GM12864 (cell line): ENCODE measurements around the gene LMBR1L.

Source experiments
- DNase-seq: peaks from one replicate; pipeline ENCODE4 v3.0.0-alpha.2; 2011; ENCODE audit warnings: low read depth
- H3K4me3 ChIP-seq: 2 replicates; pipeline ENCODE4 v1.5.1; 2011; ENCODE audit warnings: mild to moderate bottlenecking, low read depth, low read length, control low read depth
- TF ChIP-seq, protein P1 (sequence below): IDR thresholded peaks from 2 replicates; pipeline ENCODE4 v1.5.1; 2011; ENCODE audit warnings: low read depth, mild to moderate bottlenecking, moderate library complexity, low read length, control low read depth, inconsistent platforms; ENCODE audit errors: missing control alignments

LMBR1L gene, protein sequence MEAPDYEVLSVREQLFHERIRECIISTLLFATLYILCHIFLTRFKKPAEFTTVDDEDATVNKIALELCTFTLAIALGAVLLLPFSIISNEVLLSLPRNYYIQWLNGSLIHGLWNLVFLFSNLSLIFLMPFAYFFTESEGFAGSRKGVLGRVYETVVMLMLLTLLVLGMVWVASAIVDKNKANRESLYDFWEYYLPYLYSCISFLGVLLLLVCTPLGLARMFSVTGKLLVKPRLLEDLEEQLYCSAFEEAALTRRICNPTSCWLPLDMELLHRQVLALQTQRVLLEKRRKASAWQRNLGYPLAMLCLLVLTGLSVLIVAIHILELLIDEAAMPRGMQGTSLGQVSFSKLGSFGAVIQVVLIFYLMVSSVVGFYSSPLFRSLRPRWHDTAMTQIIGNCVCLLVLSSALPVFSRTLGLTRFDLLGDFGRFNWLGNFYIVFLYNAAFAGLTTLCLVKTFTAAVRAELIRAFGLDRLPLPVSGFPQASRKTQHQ

DNA sequence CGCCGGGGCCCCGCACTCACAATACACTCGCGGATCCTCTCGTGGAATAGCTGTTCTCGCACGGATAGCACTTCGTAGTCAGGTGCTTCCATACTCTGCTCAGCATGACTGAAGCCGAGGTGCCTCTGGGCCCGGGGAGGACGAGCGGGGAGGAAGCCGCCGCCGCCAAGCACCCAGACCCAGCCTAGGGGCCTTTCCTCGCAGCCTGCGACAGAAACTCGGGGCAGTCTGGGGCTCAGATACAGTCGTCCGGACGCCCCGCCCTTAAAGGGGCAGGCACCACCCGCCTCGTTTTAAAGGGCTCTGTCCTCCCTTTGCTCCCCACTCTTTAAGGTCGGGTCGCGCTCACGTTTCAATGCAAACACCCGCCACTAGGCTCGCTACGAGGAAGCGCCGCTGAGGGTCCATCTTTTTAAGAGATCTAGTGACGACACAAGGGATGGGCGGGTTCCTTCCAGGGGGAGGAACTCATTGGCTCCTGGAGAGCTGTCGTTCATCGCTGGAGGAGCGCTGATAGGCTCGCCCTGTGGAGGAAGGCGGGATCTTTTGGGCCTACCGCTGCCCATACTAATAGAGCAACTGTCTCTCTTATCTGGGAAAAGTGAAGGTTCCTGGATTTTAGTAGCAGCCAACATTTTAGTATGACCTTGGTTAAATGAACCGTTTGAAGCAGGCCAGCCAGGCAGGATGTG is at the start of gene LMBR1L:
Gene LMBR1L (minus strand): TSS at position 384 of the 692 bp plus-strand sequence. CDS start 292 bp downstream, at position 92.
- TF ChIP-seq, protein P1, sequence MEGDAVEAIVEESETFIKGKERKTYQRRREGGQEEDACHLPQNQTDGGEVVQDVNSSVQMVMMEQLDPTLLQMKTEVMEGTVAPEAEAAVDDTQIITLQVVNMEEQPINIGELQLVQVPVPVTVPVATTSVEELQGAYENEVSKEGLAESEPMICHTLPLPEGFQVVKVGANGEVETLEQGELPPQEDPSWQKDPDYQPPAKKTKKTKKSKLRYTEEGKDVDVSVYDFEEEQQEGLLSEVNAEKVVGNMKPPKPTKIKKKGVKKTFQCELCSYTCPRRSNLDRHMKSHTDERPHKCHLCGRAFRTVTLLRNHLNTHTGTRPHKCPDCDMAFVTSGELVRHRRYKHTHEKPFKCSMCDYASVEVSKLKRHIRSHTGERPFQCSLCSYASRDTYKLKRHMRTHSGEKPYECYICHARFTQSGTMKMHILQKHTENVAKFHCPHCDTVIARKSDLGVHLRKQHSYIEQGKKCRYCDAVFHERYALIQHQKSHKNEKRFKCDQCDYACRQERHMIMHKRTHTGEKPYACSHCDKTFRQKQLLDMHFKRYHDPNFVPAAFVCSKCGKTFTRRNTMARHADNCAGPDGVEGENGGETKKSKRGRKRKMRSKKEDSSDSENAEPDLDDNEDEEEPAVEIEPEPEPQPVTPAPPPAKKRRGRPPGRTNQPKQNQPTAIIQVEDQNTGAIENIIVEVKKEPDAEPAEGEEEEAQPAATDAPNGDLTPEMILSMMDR = peak; percentile 44
- H3K4me3 ChIP-seq = peak within 1 kb of the TSS; percentile 94
- peak; percentile 96 for DNase-seq

DNA sequence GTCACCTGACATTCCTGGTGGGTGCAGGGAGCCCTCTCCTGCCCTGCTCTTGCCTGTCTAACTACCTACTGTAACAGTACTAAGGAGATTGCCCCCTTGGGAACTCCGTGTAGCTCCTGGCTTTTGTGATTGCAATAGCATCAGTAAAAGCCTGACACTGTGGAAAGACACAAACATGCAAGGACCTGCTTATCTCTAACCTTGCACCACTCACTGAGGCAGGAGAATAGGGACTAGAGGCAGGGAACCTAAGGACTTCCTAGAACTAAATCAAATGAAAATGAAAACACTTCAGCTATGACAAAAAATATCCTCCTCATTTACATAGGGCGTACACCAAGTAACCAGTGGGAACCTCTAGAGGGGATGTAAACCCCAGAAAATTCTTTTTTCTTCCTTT is 49.8 kb upstream of the LMBR1L start:
- peak; percentile 24 for DNase-seq
- TF ChIP-seq, protein P1 = no peak
- no peak overlapping the region; the same call in 1 of the 2 replicates for H3K4me3 ChIP-seq

DNA sequence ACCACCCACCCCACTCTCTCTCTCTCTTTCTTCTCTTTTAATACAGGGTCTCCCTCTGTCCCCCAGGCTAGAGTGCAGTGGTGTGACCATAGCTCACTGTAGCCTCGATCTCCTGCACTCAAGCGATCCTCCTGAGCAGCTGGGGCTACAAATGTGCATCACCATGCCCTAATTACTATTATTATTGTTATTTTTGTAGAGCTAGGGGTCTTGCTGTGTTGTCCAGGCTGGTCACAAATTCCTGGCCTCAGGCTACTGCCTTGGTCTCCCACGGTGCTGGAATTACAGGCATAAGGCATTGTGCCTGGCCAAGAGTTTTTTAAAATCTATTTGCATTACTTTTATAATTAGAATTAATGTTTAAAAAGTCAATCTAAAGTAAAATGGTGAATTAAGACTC is 43.6 kb upstream of the LMBR1L start:
- H3K4me3 ChIP-seq = no peak overlapping the region
- no peak for DNase-seq
- TF ChIP-seq, protein P1 = no peak

DNA sequence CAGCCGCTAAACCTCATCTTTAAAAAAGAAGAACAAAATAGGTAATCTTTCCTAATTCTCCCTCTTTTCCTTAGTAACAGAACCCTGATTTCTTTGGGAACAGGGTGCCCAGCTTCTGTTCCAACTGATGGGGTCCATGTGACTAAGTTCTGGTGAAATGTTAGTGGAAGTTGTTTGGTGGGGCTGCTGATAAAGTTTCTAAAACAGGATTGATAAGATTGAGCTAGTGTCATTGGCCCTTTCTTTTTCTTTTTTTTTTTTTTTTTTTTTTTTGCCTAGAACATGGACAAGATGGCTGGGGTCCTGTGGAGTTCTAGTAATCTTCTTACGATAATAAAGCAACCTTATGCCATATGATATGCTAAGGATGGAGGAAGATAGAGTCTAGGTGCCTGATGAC is 36.7 kb upstream of the LMBR1L start:
- no peak for DNase-seq

DNA sequence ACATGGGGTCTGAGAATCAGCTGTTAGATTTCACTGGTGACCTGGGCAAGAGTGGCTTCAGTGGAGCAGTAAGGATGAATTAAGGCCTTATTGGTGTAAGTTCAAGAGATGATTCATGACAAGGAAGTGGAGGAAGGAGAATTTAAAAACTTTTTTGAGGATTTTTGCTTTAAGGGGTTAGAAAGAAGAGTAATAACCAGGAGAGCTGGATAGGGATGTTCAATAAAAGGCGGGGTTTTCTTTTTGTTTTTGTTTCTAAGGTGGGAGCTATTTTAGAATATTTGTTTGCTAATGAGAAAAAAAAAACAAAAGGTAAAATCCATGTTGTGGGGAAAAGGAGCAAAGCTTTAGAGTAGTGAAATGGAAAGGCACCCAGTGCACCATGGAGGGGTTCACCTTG is 35.8 kb upstream of the LMBR1L start:
- DNase-seq = no peak
- TF ChIP-seq, protein P1 = no peak

More for the DNA sequence above, 36.7 kb upstream of the LMBR1L start:
- H3K4me3 ChIP-seq = no peak overlapping the region
- TF ChIP-seq, protein P1 = no peak

DNA sequence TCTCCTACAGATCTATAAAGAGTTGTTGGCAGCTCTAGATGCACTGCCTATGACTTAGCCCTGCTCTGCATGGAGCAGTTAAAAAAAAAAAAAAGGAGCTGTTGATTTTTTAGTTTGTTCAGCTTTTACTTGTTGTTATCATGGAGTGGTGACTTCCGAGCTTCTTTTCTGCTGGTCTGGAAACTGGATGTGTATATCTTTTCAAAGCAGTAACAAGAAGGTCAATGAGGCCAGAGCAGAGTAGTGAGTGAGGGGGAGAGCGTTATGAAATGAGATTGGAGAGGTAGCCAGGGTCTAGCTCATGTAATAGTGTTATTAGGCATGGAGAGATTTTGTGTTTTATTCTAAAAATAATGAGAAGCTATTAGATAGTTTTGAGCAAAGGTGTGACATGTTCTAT is 33.7 kb upstream of the LMBR1L start:
- DNase-seq = no peak
- H3K4me3 ChIP-seq = no peak overlapping the region
- TF ChIP-seq, protein P1 = no peak

More for the DNA sequence above, 35.8 kb upstream of the LMBR1L start:
- no peak overlapping the region for H3K4me3 ChIP-seq
